PC-3 (cell line): ENCODE data around the gene CHMP1B.

Experiments used
- CTCF ChIP-seq: fragments of 300-600 bp; sonication (generic); conservative IDR thresholded peaks from 2 replicates; pipeline ENCODE4 v1.5.1; 2017; ENCODE audit warnings: antibody characterized with exemption, low read depth, mild to moderate bottlenecking, low read length
- EZH2 ChIP-seq: fragments of 300-600 bp; sonication (generic); IDR thresholded peaks from one replicate; pipeline ENCODE4 v1.6.1; 2017; ENCODE audit warnings: antibody characterized with exemption, mild to moderate bottlenecking, low read length; ENCODE audit not compliant: unreplicated experiment
- EZH2phosphoT487 ChIP-seq: fragments of 300-600 bp; sonication (generic); IDR thresholded peaks from 2 replicates; pipeline ENCODE4 v1.6.1; 2018; ENCODE audit warnings: mild to moderate bottlenecking, antibody characterized with exemption, low read length, borderline replicate concordance

- TF ChIP-seq CTCF (no peak), EZH2 (no peak), EZH2phosphoT487 (no peak)
Observed at GRCh38 chr18:11807233-11807632, 44.0 kb upstream of the CHMP1B start.
